NB4 (cell line): ENCODE measurements around the gene SLC25A47.

Source experiments
- MYC ChIP-seq: IDR thresholded peaks from 2 replicates; pipeline ENCODE4 v1.6.1; 2011; ENCODE audit warnings: low read depth, low read length
- POLR2A ChIP-seq: IDR thresholded peaks from 2 replicates; pipeline ENCODE4 v1.6.1; 2011; ENCODE audit warnings: mild to moderate bottlenecking; ENCODE audit not compliant: insufficient read length; ENCODE audit errors: extremely low read depth
- TF ChIP-seq, protein P1 (sequence below): IDR thresholded peaks from one replicate; pipeline ENCODE4 v1.5.1; 2012; ENCODE audit warnings: low read depth, low read length
- TF ChIP-seq, protein P2 (sequence below): IDR thresholded peaks from 2 replicates; pipeline ENCODE4 v1.6.1; 2011; ENCODE audit warnings: low read depth, low read length

DNA sequence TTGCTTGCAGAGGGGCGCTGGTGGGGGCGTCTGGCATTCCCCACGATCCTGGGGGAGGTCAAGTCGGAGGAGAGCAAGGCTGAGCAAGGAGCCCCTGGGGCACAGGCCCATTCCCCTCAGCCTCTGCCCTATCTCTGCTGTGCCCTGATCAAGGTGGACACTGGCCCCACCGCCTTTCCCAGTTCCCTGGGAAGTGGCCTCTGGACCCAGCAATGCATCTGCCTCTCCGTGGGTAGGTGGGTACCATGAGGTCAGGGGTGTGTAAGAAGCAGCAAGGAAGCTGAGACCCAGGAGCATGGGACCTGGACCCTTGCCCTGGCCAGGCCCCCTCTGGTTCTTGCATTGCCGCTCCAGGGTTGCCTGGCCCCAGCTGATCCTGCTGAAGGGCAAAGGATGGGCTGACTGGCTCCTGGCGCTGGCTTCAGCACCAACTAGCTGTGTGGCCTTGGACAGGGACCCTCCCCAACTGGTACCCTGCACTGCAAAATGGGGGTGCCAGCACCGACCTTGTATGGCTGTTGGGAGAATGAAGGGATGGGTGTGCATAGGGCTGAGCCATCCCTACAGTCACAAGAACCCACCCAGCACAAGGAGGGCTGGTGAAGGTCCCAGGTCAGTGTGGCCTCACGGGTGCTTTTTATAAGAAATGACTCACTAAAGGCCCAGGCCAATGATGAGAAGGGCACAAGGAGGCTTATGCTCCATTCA, 36.5 kb upstream of the SLC25A47 start:
- TF ChIP-seq, protein P1, sequence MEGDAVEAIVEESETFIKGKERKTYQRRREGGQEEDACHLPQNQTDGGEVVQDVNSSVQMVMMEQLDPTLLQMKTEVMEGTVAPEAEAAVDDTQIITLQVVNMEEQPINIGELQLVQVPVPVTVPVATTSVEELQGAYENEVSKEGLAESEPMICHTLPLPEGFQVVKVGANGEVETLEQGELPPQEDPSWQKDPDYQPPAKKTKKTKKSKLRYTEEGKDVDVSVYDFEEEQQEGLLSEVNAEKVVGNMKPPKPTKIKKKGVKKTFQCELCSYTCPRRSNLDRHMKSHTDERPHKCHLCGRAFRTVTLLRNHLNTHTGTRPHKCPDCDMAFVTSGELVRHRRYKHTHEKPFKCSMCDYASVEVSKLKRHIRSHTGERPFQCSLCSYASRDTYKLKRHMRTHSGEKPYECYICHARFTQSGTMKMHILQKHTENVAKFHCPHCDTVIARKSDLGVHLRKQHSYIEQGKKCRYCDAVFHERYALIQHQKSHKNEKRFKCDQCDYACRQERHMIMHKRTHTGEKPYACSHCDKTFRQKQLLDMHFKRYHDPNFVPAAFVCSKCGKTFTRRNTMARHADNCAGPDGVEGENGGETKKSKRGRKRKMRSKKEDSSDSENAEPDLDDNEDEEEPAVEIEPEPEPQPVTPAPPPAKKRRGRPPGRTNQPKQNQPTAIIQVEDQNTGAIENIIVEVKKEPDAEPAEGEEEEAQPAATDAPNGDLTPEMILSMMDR: no peak
- TF ChIP-seq, protein P2, sequence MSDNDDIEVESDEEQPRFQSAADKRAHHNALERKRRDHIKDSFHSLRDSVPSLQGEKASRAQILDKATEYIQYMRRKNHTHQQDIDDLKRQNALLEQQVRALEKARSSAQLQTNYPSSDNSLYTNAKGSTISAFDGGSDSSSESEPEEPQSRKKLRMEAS: no peak
- TF ChIP-seq POLR2A (no peak), MYC (no peak)
